Hepatocyte (in vitro differentiated cells): ENCODE measurements around the gene PECR.
A peak's percentile ranks its signal among the peaks of the same experiment; 100 is the strongest.

Experiments used
- EZH2 ChIP-seq: fragments of 200-600 bp; sonication (generic); IDR thresholded peaks from 2 replicates; pipeline ENCODE4 v1.6.1; 2016; ENCODE audit warnings: antibody characterized with exemption, mild to moderate bottlenecking, borderline replicate concordance
- EZH2phosphoT487 ChIP-seq: fragments of 200-600 bp; sonication (generic); IDR thresholded peaks from one replicate; pipeline ENCODE4 v1.6.1; 2018; ENCODE audit warnings: antibody characterized with exemption, mild to moderate bottlenecking, low read depth, moderate library complexity; ENCODE audit not compliant: unreplicated experiment, severe bottlenecking
- TF ChIP-seq, protein P1 (sequence below): fragments of 200-600 bp; sonication (generic); IDR thresholded peaks from 2 replicates; pipeline ENCODE4 v1.5.1; 2016; ENCODE audit warnings: antibody characterized with exemption, mild to moderate bottlenecking; ENCODE audit not compliant: poor library complexity

DNA sequence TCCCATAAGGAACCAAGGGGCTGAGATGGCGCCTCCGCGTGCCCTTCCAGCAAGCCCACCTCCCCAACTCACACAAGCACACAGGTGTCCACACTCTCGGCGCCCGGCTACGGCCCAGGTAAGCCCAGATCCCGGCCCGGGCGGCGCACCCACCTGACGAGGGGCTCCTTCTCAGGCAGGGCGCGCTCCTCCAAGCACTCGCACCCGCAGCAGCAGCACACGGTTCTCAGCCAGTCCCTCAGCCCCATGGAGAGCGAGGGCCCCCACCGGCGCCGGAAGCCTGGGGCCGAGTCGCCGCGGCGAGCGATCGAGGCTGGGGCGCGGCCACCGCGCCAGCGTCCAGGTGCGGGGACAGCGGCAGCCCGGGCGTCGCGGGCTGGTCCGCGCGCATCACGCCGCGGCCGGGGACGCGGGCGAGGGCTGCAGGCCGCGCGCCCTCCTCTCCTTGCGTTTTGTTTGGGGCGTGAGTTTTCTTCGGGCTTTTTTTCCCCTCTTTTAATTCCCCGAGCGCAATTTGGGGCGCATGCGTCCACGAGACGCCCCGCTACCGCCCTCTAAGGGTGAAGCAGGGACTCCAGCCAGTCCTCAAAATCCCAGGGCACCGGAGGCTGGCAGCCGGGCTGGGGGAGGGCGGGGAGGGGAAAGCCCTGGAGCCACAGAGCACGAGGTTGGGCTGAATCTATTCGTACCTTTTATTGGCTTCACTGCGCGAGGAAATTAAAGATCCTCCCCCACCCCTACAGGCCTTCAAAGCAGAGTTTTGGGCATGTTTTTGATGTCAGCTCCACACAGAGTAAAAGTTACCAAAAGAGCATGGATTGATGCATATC, 68.3 kb downstream of the PECR start, which contains the start of gene MREG:
- TF ChIP-seq EZH2phosphoT487 (no peak), EZH2 (no peak)
- TF ChIP-seq, protein P1, sequence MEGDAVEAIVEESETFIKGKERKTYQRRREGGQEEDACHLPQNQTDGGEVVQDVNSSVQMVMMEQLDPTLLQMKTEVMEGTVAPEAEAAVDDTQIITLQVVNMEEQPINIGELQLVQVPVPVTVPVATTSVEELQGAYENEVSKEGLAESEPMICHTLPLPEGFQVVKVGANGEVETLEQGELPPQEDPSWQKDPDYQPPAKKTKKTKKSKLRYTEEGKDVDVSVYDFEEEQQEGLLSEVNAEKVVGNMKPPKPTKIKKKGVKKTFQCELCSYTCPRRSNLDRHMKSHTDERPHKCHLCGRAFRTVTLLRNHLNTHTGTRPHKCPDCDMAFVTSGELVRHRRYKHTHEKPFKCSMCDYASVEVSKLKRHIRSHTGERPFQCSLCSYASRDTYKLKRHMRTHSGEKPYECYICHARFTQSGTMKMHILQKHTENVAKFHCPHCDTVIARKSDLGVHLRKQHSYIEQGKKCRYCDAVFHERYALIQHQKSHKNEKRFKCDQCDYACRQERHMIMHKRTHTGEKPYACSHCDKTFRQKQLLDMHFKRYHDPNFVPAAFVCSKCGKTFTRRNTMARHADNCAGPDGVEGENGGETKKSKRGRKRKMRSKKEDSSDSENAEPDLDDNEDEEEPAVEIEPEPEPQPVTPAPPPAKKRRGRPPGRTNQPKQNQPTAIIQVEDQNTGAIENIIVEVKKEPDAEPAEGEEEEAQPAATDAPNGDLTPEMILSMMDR = peak; percentile 80
